ENCODE results near the gene DNAJC22.
"Not testable (repeated sequence)": the region's sequence is repeated elsewhere in the genome, so short reads cannot be mapped to it uniquely, and the experiment has no call there.

DNAJC22 gene

GRCh38 chr12:49375406-49375805 is 28.7 kb downstream of the DNAJC22 start:
- no peak for DNase-seq (ENCODE audit: low read depth)

GRCh38 chr12:49377386-49377785 is 30.7 kb downstream of the DNAJC22 start:
- no peak for DNase-seq (ENCODE audit: low read depth)

- DNase-seq (ENCODE audit: low read depth), result not testable (repeated sequence)
These were observed 33.5 kb downstream of the DNAJC22 start for GRCh38 chr12:49380184-49380583.

GRCh38 chr12:49388682-49389386 is 42.1 kb downstream of the DNAJC22 start:
- DNase-seq (ENCODE audit: low read depth), result peak; percentile 59

- peak; percentile 39 for DNase-seq (ENCODE audit: low read depth)
These were observed 42.7 kb downstream of the DNAJC22 start for GRCh38 chr12:49389387-49389703.

GRCh38 chr12:49397000-49397399 is 50.3 kb downstream of the DNAJC22 start:
- DNase-seq (ENCODE audit: low read depth), result no peak

GRCh38 chr12:49400304-49400703 is 53.6 kb downstream of the DNAJC22 start:
- peak; percentile 52 for DNase-seq (ENCODE audit: low read depth)

Measured in amniotic epithelial cell (primary cell).